WTC11 (cell line): ENCODE measurements around the gene MED27. TPM values are rescaled to one million over a fixed set of nuclear protein-coding genes. Genes with fewer than 3 reads are reported as not detected.

ENCODE experiments used
- ATAC-seq: fragments of 200-7000 bp; cut with Tn5 transposase; 2 replicates; pipeline ENCODE4 v1.10.0; 2021; ENCODE audit warnings: mild to moderate bottlenecking, moderate library complexity
- CTCF ChIA-PET: fragments of 300-600 bp; sonication (Branson Sonifier 250); formaldehyde crosslinking; loops from one replicate; lab custom pipeline; 2021; ENCODE audit warnings: antibody characterized with exemption; lab: Charles Lee
- POLR2A ChIA-PET: fragments of 350-600 bp; sonication (Branson Sonifier 250); formaldehyde crosslinking; loops from one replicate; lab custom pipeline; 2021; ENCODE audit warnings: antibody characterized with exemption; lab: Charles Lee
- DNase-seq: peaks from one replicate; pipeline ENCODE4 v3.0.0; 2021; ENCODE audit warnings: low spot score
- H3K27ac Mint-ChIP-seq: 2 replicates; pipeline ENCODE4 v1.8.0; 2021; ENCODE audit warnings: mixed read lengths
- H3K27me3 Mint-ChIP-seq: 2 replicates; pipeline ENCODE4 v1.8.0; 2021; ENCODE audit warnings: low read depth, mild to moderate bottlenecking, moderate library complexity, mixed read lengths
- H3K36me3 Mint-ChIP-seq: 2 replicates; pipeline ENCODE4 v1.8.0; 2021; ENCODE audit warnings: mixed read lengths
- H3K4me1 Mint-ChIP-seq: 2 replicates; pipeline ENCODE4 v1.8.0; 2022; ENCODE audit warnings: mixed read lengths
- H3K4me3 Mint-ChIP-seq: 2 replicates; pipeline ENCODE4 v1.8.0; 2021; ENCODE audit warnings: mild to moderate bottlenecking, moderate library complexity, mixed read lengths
- H3K9me3 Mint-ChIP-seq: 2 replicates; pipeline ENCODE4 v1.8.0; 2021; ENCODE audit warnings: mixed read lengths
- AFF4 ChIP-seq: sonication (generic); formaldehyde crosslinking; IDR thresholded peaks from 2 replicates; pipeline ENCODE4 v1.8.1; 2023; ENCODE audit warnings: mild to moderate bottlenecking, missing genetic modification reagents, borderline replicate concordance
- ATF1 ChIP-seq: sonication (generic); formaldehyde crosslinking; IDR thresholded peaks from 2 replicates; pipeline ENCODE4 v1.8.1; 2023; ENCODE audit warnings: mild to moderate bottlenecking, moderate library complexity, missing genetic modification reagents
- CDX4 ChIP-seq: fragments of 250-450 bp; sonication (Bioruptor Pico); IDR thresholded peaks from 2 replicates; pipeline ENCODE4 v1.9.0; 2021; ENCODE audit warnings: moderate library complexity, mild to moderate bottlenecking, inconsistent platforms, borderline replicate concordance
- FOXP4 ChIP-seq: sonication (generic); formaldehyde crosslinking; IDR thresholded peaks from 2 replicates; pipeline ENCODE4 v1.8.0; 2022; ENCODE audit warnings: mild to moderate bottlenecking, missing genetic modification reagents
- KAT7 ChIP-seq: sonication (generic); formaldehyde crosslinking; IDR thresholded peaks from 2 replicates; pipeline ENCODE4 v1.8.1; 2023; ENCODE audit warnings: missing genetic modification reagents, mild to moderate bottlenecking, borderline replicate concordance
- NFYB ChIP-seq: sonication (generic); formaldehyde crosslinking; conservative IDR thresholded peaks from 2 replicates; pipeline ENCODE4 v1.8.0; 2022; ENCODE audit warnings: low read depth, missing genetic modification reagents
- NR3C1 ChIP-seq: sonication (generic); formaldehyde crosslinking; conservative IDR thresholded peaks from 2 replicates; pipeline ENCODE4 v1.8.1; 2023; ENCODE audit warnings: low read depth, mild to moderate bottlenecking, missing genetic modification reagents
- PREB ChIP-seq: sonication (generic); formaldehyde crosslinking; IDR thresholded peaks from 2 replicates; pipeline ENCODE4 v1.8.1; 2022; ENCODE audit warnings: mild to moderate bottlenecking, missing genetic modification reagents, moderate library complexity, borderline replicate concordance
- RORB ChIP-seq: fragments of 250-450 bp; sonication (Bioruptor Pico); IDR thresholded peaks from 2 replicates; pipeline ENCODE4 v1.9.0; 2021; ENCODE audit warnings: mild to moderate bottlenecking
- SP1 ChIP-seq: sonication (generic); formaldehyde crosslinking; conservative IDR thresholded peaks from 2 replicates; pipeline ENCODE4 v1.8.1; 2022; ENCODE audit warnings: missing genetic modification reagents
- STAT6 ChIP-seq: sonication (generic); formaldehyde crosslinking; conservative IDR thresholded peaks from 2 replicates; pipeline ENCODE4 v1.8.1; 2023; ENCODE audit warnings: mild to moderate bottlenecking, low read depth, missing genetic modification reagents, moderate library complexity
- TEAD1 ChIP-seq: sonication (generic); formaldehyde crosslinking; IDR thresholded peaks from 2 replicates; pipeline ENCODE4 v1.8.0; 2022; ENCODE audit warnings: mild to moderate bottlenecking, missing genetic modification reagents
- TEAD4 ChIP-seq: sonication (generic); formaldehyde crosslinking; IDR thresholded peaks from 2 replicates; pipeline ENCODE4 v1.8.0; 2022; ENCODE audit warnings: mild to moderate bottlenecking, missing genetic modification reagents
- USF1 ChIP-seq: sonication (generic); formaldehyde crosslinking; IDR thresholded peaks from 2 replicates; pipeline ENCODE4 v1.8.0; 2022; ENCODE audit warnings: mild to moderate bottlenecking, missing genetic modification reagents
- ZBTB43 ChIP-seq: sonication (generic); formaldehyde crosslinking; IDR thresholded peaks from 2 replicates; pipeline ENCODE4 v1.8.1; 2023; ENCODE audit warnings: mild to moderate bottlenecking, missing genetic modification reagents
- ZNF138 ChIP-seq: sonication (generic); formaldehyde crosslinking; conservative IDR thresholded peaks from 2 replicates; pipeline ENCODE4 v1.8.1; 2022; ENCODE audit warnings: mild to moderate bottlenecking, moderate library complexity, missing genetic modification reagents
- ZNF232 ChIP-seq: sonication (generic); formaldehyde crosslinking; IDR thresholded peaks from 2 replicates; pipeline ENCODE4 v1.8.0; 2022; ENCODE audit warnings: mild to moderate bottlenecking, missing genetic modification reagents
- ZNF263 ChIP-seq: sonication (generic); formaldehyde crosslinking; IDR thresholded peaks from 2 replicates; pipeline ENCODE4 v1.8.1; 2022; ENCODE audit warnings: low read depth, mild to moderate bottlenecking, moderate library complexity, missing genetic modification reagents
- ZNF317 ChIP-seq: sonication (generic); formaldehyde crosslinking; IDR thresholded peaks from 2 replicates; pipeline ENCODE4 v1.8.1; 2023; ENCODE audit warnings: low read depth, mild to moderate bottlenecking, moderate library complexity, missing genetic modification reagents, borderline replicate concordance
- ZNF416 ChIP-seq: fragments of 250-450 bp; sonication (Bioruptor Pico); IDR thresholded peaks from 2 replicates; pipeline ENCODE4 v1.9.0; 2021; ENCODE audit warnings: mild to moderate bottlenecking, inconsistent platforms
- ZNF423 ChIP-seq: fragments of 250-450 bp; sonication (Bioruptor Pico); IDR thresholded peaks from 2 replicates; pipeline ENCODE4 v2.1.2; 2022; ENCODE audit warnings: mild to moderate bottlenecking, moderate library complexity
- ZSCAN18 ChIP-seq: fragments of 250-450 bp; sonication (Bioruptor Pico); IDR thresholded peaks from 2 replicates; pipeline ENCODE4 v2.1.2; 2022; ENCODE audit warnings: mild to moderate bottlenecking, moderate library complexity
- total RNA-seq: library from RNA; stranded (reverse); gene quantifications from 3 replicates; pipeline ENCODE4 v1.2.3, GENCODE V29; 2021

Gene MED27
- total RNA-seq, 1 experiment from 2014 or later, result 27.9 TPM

GRCh38 chr9:132020272-132020671 lies 59.4 kb downstream of the MED27 start (continued):
- TF ChIP-seq FOXP4 (CRISPR knock-in tag) (no peak), ZNF138 (CRISPR knock-in tag) (no peak), AFF4 (CRISPR knock-in tag) (no peak), USF1 (no peak), ZNF232 (CRISPR knock-in tag) (no peak), ZSCAN18 (CRISPR knock-in tag) (no peak)

GRCh38 chr9:132019702-132020101 lies 60.0 kb downstream of the MED27 start:
- POLR2A ChIA-PET, result no interaction called here
- no peak overlapping the region for H3K27ac Mint-ChIP-seq
- CTCF ChIA-PET, result interaction anchor here (0.8 to 1.9 kb wide), 4 partner anchors 32 to 216 kb away, joined by 3 to 7 read pairs (median 4); no protein-coding TSS in a partner anchor
- H3K4me3 Mint-ChIP-seq, result no peak overlapping the region
- no peak for DNase-seq
- peaks cover 73% of the 10 kb centered on the region for H3K4me1 Mint-ChIP-seq
- H3K27me3 Mint-ChIP-seq, result no peaks in the 10 kb centered on the region
- ATAC-seq, result no peak
- no peaks in the 10 kb centered on the region for H3K36me3 Mint-ChIP-seq
- 0 out of 2 replicates have a peak, but pooled peaks cover 3% of the 10 kb centered on the region for H3K9me3 Mint-ChIP-seq
- no peak for TF ChIP-seq STAT6 (CRISPR knock-in tag)
- TF ChIP-seq ZBTB43 (CRISPR knock-in tag), result no peak
- TF ChIP-seq ZNF423 (CRISPR knock-in tag), result no peak
- no peak for TF ChIP-seq NR3C1 (CRISPR knock-in tag)
- TF ChIP-seq RORB (CRISPR knock-in tag), result no peak
- TF ChIP-seq TEAD1 (CRISPR knock-in tag), result no peak
- no peak for TF ChIP-seq ZNF416 (CRISPR knock-in tag)
- TF ChIP-seq PREB (CRISPR knock-in tag), result no peak
- no peak for TF ChIP-seq TEAD4 (CRISPR knock-in tag)
- TF ChIP-seq KAT7, result no peak
- no peak for TF ChIP-seq SP1 (CRISPR knock-in tag)
- TF ChIP-seq ZNF317 (CRISPR knock-in tag), result no peak
- TF ChIP-seq ZNF263 (CRISPR knock-in tag), result no peak
- no peak for TF ChIP-seq CDX4
- TF ChIP-seq NFYB, result no peak
- no peak for TF ChIP-seq ATF1 (CRISPR knock-in tag)
